ENCODE data around the gene SPATA3.

DNA sequence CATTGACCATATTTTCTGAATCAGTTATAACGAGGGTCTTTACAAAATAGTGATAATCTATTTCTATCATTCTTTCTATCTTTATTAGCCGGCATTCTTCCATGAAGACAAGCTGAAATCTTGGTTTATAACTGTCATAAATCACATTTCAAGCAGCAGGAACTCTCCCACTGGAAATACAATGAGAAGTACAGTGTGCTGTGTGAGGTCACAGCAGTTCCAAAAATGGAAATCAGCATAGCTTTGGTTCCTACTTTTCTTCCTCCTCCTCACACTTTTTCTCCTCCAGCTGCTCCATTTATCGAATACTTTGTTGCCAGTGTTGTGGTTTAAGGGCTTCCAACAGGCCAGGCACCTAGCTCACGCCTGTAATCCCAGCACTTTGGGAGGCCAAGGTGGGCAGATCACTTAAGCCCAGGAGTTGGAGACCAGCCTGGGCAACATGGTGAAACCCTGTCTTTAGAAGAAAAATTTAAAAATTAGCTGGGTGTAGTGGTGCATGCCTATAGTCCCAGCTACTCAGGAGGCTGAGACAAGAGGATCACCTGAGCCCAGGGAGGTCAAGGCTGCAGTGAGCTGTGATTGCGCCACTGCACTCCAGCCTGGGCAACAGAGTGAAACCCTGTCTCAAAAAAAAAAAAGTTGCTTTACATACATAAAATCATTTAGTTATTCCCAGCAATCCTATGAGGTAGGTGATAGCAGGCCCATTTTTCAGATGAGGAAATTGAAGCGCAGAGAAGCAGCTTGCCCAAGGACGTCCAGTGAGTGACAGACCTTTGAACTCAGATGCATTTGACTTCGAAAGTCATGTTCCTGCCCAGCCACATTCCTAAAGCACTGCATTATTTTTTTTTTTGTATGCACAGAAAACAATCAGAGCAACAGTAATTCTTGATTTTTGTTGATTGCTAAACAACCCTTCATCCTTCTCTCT lies 36.8 kb upstream of the SPATA3 start:
- TF ChIP-seq, protein P1, sequence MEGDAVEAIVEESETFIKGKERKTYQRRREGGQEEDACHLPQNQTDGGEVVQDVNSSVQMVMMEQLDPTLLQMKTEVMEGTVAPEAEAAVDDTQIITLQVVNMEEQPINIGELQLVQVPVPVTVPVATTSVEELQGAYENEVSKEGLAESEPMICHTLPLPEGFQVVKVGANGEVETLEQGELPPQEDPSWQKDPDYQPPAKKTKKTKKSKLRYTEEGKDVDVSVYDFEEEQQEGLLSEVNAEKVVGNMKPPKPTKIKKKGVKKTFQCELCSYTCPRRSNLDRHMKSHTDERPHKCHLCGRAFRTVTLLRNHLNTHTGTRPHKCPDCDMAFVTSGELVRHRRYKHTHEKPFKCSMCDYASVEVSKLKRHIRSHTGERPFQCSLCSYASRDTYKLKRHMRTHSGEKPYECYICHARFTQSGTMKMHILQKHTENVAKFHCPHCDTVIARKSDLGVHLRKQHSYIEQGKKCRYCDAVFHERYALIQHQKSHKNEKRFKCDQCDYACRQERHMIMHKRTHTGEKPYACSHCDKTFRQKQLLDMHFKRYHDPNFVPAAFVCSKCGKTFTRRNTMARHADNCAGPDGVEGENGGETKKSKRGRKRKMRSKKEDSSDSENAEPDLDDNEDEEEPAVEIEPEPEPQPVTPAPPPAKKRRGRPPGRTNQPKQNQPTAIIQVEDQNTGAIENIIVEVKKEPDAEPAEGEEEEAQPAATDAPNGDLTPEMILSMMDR (conservative IDR thresholded peaks at IDR 0.05 in 1 of 2, IDR thresholded peaks at IDR 0.05 in 1 of 2; ENCODE audit: low read depth in 1 of 2, low read length in 2 of 2) = no peak
- TF ChIP-seq EZH2 (IDR thresholded peaks at IDR 0.05; ENCODE audit: low read length, missing control alignments) = no peak
